ENCODE results near the gene RBM26. TPM values are rescaled to one million over a fixed set of nuclear protein-coding genes. Genes with fewer than 3 reads are reported as not detected.

RBM26 gene
- polyA plus RNA-seq, 1 of the 3 experiments (the other 2 are of a cell fraction) = 12.5 TPM

DNA sequence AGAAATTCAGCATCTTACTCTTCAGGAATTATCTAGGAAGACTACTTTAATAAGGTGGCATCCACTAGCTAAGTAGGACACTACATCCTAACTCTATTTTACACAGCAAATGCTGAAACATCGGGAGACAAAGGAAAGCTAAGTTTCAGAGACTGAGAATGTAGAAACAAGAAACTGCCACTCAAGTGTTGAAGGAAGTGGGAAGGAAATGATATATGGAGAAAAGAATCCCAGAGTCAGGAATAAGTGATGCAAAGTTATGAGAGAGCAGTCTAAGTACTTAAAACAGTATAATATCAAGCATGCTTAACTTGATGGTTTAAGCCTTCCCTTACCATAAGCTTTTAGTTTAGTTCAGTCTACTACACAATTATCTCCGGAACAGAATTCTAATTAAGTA is 52.4 kb downstream of the RBM26 start:
- DNase-seq = no peak
- WGBS (ENCODE audit: low lambda C conversion rate) = 50% methylated on average over 2 of the region's 2 CpGs
- POLR2A ChIA-PET = no interaction called here
- Histone ChIP-seq H3K4me1 (ENCODE audit: control insufficient read depth in 1 of 2, insufficient read depth in 2 of 2, low read depth in 1 of 2, low read length in 1 of 2) (peaks cover 0 to 10% of the 10 kb centered on the region in 2 experiments; a peak in 1 of 4 replicates), H3K79me2 (ENCODE audit: insufficient read depth) (peaks cover 4% of the 10 kb centered on the region; the same call in 1 of the 2 replicates), H3K9ac (no peak overlapping the region), H4K20me1 (ENCODE audit: insufficient read depth) (no peaks in the 10 kb centered on the region), H2AFZ (ENCODE audit: low read depth) (no peak overlapping the region), H3K4me3 (ENCODE audit: low read depth in 2 of 2, low read length in 1 of 2) (no peak overlapping the region), H3K9me2 (no peaks in the 10 kb centered on the region), H3K27me3 (ENCODE audit: insufficient read depth) (no peaks in the 10 kb centered on the region), H3K36me3 (replicated peaks in 1 of 2; ENCODE audit: control insufficient read depth in 1 of 2, insufficient read depth in 2 of 2, low read length in 1 of 2) (peaks cover 81 to 86% of the 10 kb centered on the region in 2 experiments), H3K27ac (ENCODE audit: low read depth in 2 of 2, low read length in 1 of 2) (peak overlapping the region in 1 of 2 experiments; percentile 0; a peak in 1 of 4 replicates), H3F3A (replicated peaks; ENCODE audit: insufficient read depth) (no peaks in the 10 kb centered on the region), H3K9me3 (no peaks in the 10 kb centered on the region), H3K4me2 (no peak overlapping the region)
- no peak for TF ChIP-seq RCOR1 (IDR thresholded peaks at IDR 0.05; ENCODE audit: low read length)
- TF ChIP-seq TAF1 (IDR thresholded peaks at IDR 0.05; ENCODE audit: borderline replicate concordance, low read depth, low read length) = no peak
- TF ChIP-seq SMC3 (IDR thresholded peaks at IDR 0.05; ENCODE audit: low read depth, low read length) = no peak
- no peak for TF ChIP-seq YY1 (IDR thresholded peaks at IDR 0.05; ENCODE audit: low read depth)
- TF ChIP-seq MXI1 (IDR thresholded peaks at IDR 0.05; ENCODE audit: low read depth, low read length) = no peak
- no peak for TF ChIP-seq TCF12 (IDR thresholded peaks at IDR 0.05)
- TF ChIP-seq RFX5 (IDR thresholded peaks at IDR 0.05; ENCODE audit: low read length) = no peak
- TF ChIP-seq JUND (IDR thresholded peaks at IDR 0.05) = no peak
- no peak for TF ChIP-seq GABPA (IDR thresholded peaks at IDR 0.05; ENCODE audit: low read depth)
- no peak for TF ChIP-seq ELF1 (IDR thresholded peaks at IDR 0.05)
- TF ChIP-seq FOXM1 (IDR thresholded peaks at IDR 0.05; ENCODE audit: low read depth) = no peak
- no peak for TF ChIP-seq NFIC (IDR thresholded peaks at IDR 0.05; ENCODE audit: borderline replicate concordance)
- TF ChIP-seq GATA2 (CRISPR knock-in tag; IDR thresholded peaks at IDR 0.05) = no peak
- no peak for TF ChIP-seq TEAD4 (IDR thresholded peaks at IDR 0.05; ENCODE audit: borderline replicate concordance, insufficient read depth)
- TF ChIP-seq, protein P1, sequence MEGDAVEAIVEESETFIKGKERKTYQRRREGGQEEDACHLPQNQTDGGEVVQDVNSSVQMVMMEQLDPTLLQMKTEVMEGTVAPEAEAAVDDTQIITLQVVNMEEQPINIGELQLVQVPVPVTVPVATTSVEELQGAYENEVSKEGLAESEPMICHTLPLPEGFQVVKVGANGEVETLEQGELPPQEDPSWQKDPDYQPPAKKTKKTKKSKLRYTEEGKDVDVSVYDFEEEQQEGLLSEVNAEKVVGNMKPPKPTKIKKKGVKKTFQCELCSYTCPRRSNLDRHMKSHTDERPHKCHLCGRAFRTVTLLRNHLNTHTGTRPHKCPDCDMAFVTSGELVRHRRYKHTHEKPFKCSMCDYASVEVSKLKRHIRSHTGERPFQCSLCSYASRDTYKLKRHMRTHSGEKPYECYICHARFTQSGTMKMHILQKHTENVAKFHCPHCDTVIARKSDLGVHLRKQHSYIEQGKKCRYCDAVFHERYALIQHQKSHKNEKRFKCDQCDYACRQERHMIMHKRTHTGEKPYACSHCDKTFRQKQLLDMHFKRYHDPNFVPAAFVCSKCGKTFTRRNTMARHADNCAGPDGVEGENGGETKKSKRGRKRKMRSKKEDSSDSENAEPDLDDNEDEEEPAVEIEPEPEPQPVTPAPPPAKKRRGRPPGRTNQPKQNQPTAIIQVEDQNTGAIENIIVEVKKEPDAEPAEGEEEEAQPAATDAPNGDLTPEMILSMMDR (IDR thresholded peaks at IDR 0.05) = no peak
- no peak for TF ChIP-seq POLR2AphosphoS5 (IDR thresholded peaks at IDR 0.05; ENCODE audit: low read depth, low read length)
- CTCF ChIA-PET = interaction anchor here (1.0 kb wide), 1 partner anchor 10 kb away, joined by 5 read pairs; no protein-coding TSS in a partner anchor

DNA sequence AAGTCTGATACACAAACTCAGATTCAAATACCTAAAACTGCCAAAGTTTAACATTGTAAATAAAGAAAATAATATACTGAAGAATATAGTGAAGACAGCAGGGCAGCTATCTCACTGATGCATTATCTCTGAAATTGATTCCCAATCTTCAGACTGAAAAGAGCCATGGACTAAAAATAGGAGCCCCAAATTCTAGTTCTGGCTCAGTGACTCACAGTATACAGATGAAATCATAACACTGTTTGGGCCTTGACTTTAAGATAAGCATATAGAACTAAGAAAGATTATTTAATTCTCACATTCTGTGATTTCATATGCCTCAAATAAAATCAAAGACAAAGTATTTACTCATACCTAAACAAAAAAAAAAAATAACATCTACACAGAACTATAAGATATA is 53.9 kb downstream of the RBM26 start:
- peaks cover 0 to 10% of the 10 kb centered on the region in 2 experiments; a peak in 1 of 4 replicates for H3K4me1 ChIP-seq (ENCODE audit: control insufficient read depth in 1 of 2, insufficient read depth in 2 of 2, low read depth in 1 of 2, low read length in 1 of 2)
- no peaks in the 10 kb centered on the region for H3K27me3 ChIP-seq (ENCODE audit: insufficient read depth)
- H3F3A ChIP-seq (replicated peaks; ENCODE audit: insufficient read depth) = no peaks in the 10 kb centered on the region
- H3K4me3 ChIP-seq (ENCODE audit: low read depth in 2 of 2, low read length in 1 of 2) = no peak overlapping the region
- H3K36me3 ChIP-seq (replicated peaks in 1 of 2; ENCODE audit: control insufficient read depth in 1 of 2, insufficient read depth in 2 of 2, low read length in 1 of 2) = peaks cover 84% of the 10 kb centered on the region in 2 experiments
- no peak for DNase-seq
- no peak overlapping the region for H3K27ac ChIP-seq (ENCODE audit: low read depth in 2 of 2, low read length in 1 of 2)
- CTCF ChIA-PET = interaction anchor here (0.6 kb wide), 1 partner anchor 12 kb away, joined by 3 read pairs; no protein-coding TSS in a partner anchor
- no peak overlapping the region for H3K9ac ChIP-seq
- POLR2A ChIA-PET = interaction anchor here (0.7 kb wide), 1 partner anchor 70 kb away, joined by 4 read pairs; no protein-coding TSS in a partner anchor
- 0 out of 2 replicates have a peak, but pooled peaks cover 3% of the 10 kb centered on the region for H3K9me2 ChIP-seq
- peaks cover 4% of the 10 kb centered on the region; the same call in 1 of the 2 replicates for H3K79me2 ChIP-seq (ENCODE audit: insufficient read depth)
- H2AFZ ChIP-seq (ENCODE audit: low read depth) = no peak overlapping the region
- TF ChIP-seq YY1 (IDR thresholded peaks at IDR 0.05; ENCODE audit: low read depth) (no peak), GABPA (IDR thresholded peaks at IDR 0.05; ENCODE audit: low read depth) (no peak), RAD21 (IDR thresholded peaks at IDR 0.05; ENCODE audit: low read length) (no peak), RCOR1 (IDR thresholded peaks at IDR 0.05; ENCODE audit: low read length) (no peak), TAF1 (IDR thresholded peaks at IDR 0.05; ENCODE audit: borderline replicate concordance, low read depth, low read length) (no peak), SIN3A (IDR thresholded peaks at IDR 0.05; ENCODE audit: borderline replicate concordance, low read depth, low read length) (no peak), CHD2 (IDR thresholded peaks at IDR 0.05; ENCODE audit: low read length, partially characterized antibody) (no peak), ELF1 (IDR thresholded peaks at IDR 0.05) (no peak)
- TF ChIP-seq, protein P2, sequence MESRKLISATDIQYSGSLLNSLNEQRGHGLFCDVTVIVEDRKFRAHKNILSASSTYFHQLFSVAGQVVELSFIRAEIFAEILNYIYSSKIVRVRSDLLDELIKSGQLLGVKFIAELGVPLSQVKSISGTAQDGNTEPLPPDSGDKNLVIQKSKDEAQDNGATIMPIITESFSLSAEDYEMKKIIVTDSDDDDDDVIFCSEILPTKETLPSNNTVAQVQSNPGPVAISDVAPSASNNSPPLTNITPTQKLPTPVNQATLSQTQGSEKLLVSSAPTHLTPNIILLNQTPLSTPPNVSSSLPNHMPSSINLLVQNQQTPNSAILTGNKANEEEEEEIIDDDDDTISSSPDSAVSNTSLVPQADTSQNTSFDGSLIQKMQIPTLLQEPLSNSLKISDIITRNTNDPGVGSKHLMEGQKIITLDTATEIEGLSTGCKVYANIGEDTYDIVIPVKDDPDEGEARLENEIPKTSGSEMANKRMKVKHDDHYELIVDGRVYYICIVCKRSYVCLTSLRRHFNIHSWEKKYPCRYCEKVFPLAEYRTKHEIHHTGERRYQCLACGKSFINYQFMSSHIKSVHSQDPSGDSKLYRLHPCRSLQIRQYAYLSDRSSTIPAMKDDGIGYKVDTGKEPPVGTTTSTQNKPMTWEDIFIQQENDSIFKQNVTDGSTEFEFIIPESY (IDR thresholded peaks at IDR 0.05; ENCODE audit: borderline replicate concordance, low read depth) = no peak
- TF ChIP-seq, protein P3, sequence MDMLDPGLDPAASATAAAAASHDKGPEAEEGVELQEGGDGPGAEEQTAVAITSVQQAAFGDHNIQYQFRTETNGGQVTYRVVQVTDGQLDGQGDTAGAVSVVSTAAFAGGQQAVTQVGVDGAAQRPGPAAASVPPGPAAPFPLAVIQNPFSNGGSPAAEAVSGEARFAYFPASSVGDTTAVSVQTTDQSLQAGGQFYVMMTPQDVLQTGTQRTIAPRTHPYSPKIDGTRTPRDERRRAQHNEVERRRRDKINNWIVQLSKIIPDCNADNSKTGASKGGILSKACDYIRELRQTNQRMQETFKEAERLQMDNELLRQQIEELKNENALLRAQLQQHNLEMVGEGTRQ (IDR thresholded peaks at IDR 0.05; ENCODE audit: borderline replicate concordance, low read depth, low read length) = no peak
- no peaks in the 10 kb centered on the region for H4K20me1 ChIP-seq (ENCODE audit: insufficient read depth)
- H3K4me2 ChIP-seq = no peak overlapping the region
- no peaks in the 10 kb centered on the region for H3K9me3 ChIP-seq

Data from SK-N-SH (cell line).